22Rv1 (cell line): ENCODE measurements around the gene PTPRG.

Source experiments
- CTCF ChIP-seq: fragments of 450-650 bp; IDR thresholded peaks from 2 replicates; pipeline ENCODE4 v1.5.1; 2017; ENCODE audit warnings: mild to moderate bottlenecking
- ZFX ChIP-seq: fragments of 450-650 bp; IDR thresholded peaks from 2 replicates; pipeline ENCODE4 v1.6.1; 2017; ENCODE audit warnings: antibody characterized with exemption, borderline replicate concordance

DNA sequence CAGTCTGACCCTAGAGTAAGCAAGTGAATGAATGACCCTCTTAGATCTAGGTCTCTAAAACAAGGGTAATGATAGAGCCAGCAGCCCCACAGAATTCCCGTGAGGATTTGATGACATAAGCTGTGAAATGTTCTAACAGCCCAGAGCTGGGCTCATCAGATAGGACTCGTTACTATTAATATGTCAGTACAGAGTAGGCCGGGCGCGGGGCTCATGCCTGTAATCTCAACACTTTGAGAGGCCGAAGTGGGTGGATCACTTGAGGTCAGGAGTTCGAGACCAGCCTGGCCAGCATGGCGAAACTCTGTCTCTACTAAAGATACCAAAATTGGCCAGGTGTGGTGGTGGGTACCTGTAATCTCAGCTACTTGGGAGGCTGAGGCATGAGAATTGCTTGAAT is 621.7 kb downstream of the PTPRG start:
- TF ChIP-seq CTCF (no peak), ZFX (no peak)
